ENCODE data around the gene SMAD3. TPM values are rescaled to one million over a fixed set of nuclear protein-coding genes. Genes with fewer than 3 reads are reported as not detected.

SMAD3 gene
- polyA plus RNA-seq, 1 donor = 29.7 TPM

DNA sequence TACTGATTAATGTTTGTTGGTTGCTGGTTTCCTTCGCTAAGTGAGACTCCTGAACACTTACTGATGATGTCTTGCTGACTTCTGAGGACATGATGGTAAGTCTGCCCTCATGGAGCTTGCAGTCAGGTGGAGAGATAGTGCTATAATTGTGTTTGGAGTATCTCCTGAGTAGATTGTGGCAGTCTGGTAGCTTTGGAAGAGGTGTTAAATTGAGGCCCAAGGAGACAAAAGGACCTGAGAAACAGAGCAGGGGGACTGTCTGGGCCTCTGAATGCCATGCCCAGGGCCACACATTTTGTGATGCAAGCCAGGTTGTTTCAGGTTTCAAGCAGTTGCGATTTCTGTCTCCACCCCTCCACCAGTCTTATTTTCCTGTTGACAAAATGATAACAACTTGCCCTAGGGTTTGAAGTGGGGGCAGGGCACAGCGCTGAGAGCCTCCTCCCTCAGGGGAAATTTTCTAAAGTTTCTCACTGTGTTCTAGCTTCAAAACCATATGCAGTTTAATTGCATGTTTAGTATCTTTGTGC, 16.7 kb downstream of the SMAD3 start:
- DNase-seq = no peak

GRCh38 chr15:67083135-67083762, 17.8 kb downstream of the SMAD3 start:
- no peak for DNase-seq

DNA sequence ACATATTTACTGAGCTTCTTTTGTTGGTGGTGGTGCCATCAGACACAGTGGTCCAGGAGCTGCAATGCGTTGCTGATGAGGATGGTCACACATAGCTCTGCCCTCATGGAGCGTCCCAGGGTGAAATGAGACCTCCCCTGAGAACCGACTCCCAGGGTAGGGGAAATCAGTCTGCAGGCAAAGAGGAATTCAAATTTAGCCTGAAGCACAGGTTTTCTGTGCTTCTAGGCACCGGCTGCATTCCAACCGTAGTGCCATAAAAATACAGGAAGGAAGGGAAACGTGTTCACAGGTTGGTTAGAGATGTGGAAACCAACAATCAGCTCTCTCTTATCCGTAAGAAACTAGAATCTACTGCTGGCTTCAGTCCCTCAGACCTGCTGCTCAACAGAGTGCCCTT, 19.2 kb downstream of the SMAD3 start:
- DNase-seq = no peak

DNA sequence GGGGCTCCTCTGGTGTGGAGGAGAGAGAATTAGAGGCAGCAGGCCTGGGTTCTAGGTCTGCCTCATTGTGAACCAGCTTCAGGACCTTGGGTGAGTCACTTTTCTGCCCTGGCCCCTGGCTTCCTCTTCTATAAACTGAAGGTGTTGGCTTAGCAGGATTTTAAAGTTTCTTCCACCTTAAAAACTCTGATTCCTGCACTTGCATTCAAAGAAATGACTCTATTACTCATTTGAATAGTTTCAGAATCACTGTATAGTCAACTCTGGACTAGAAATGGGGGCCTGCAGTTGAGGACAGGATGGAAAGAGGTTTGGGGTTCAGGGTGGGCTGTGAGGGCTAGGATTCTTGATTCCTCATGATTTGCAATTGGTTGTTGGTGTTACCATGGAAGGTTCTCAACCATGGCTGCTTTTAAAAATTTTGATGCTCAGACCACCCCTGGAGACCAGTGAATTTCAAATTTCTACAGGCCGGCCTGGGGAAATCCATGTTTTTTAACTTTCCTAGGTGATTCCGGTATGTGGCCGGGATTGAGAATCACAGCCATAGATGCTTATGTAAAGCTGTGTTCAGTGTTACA, 19.9 kb downstream of the SMAD3 start:
- DNase-seq = no peak

- no peak for DNase-seq
These were observed 20.6 kb downstream of the SMAD3 start for GRCh38 chr15:67085818-67086636.

- DNase-seq = no peak
These were observed 21.2 kb downstream of the SMAD3 start for GRCh38 chr15:67086637-67086914.

- no peak for DNase-seq
These were observed 22.2 kb downstream of the SMAD3 start for GRCh38 chr15:67087507-67088172.

DNA sequence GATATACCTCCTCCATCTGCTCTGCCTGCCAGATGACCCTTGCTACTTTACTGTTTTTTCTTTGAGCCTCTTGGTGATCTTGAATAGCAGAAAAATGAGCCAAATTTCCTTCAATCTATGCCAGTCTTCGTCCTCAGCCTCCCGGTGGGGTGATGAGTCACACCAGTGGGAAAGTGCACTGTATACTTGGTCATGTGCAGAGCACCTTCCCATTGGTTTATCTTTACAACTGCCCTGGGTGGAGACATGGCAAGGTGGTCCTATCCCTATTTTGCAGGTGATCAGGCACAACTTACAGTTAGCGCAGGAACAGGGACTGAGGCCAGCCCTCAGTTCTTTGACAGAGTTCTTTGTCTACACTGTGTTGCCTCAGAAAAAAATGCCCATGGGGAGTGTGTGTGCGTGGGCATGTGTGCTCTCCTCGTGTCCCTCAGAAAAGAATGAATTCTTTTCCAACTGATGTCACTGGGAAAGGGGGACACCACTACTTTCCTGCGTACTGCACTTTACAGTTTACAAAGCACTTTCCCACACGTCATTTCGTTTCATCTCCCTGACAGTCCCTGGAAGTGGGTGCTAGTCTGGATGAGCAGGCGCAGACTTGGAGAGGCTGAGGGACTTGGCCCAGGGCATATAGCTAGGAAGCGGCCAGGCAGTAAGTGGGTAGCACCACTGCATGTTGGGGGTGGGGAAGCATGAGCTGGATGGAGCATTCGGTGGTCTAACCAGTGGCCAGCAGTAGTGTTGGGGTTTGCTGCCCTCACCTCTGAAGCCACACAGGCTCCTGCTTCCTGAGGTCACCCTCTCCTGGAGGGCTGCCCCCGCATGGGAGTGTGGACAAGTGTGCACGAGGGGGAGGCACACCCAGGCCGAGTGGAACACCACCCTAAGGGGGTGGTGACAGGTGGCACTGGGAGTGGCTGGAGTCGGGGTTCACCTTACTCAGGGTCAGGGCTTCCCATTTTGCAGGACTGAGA, 24.1 kb downstream of the SMAD3 start:
- DNase-seq = no peak

- no peak for DNase-seq
These were observed 25.1 kb downstream of the SMAD3 start for GRCh38 chr15:67090297-67091070.

DNA sequence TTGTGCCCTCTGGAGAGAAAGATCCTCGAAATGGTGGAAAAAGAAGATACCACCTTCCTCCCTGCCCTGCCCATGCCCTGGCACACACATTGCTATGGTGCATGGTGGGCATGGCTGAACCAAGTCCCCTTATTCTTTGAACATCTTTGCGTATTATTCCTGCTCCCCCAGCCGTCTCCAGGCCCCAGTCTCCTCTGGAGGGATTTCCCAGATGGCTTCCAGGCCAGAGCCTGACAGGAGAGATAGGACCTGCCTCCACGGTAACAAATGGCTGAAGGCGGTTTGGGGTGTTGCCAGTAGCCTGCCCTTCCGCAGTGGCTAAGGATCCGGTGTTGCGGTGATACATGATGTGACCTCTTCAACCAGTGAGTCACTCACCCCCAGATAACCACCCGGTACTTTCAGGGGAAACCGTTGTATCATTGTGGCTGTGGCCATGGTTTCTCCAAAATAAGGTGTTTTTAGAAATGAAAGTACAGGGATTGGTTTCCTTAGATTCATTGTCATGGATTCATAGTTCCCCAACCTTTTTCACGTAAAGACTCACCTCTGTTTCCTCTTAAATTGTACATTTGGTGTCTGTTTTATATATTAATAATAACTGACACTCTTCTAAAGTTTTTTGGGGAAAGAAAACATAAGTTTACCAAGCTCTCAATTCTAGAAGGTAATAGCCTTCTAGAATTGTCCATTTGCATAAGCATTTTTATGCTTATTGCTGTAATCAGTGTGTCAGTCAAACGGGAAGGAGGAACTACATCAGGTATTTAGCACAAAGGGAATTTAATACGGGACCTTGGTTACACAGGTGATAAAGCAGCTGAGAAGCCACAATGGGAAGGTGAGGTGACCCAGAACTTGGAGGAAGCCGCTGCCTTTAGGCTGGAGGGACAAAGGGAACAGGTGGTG, 25.9 kb downstream of the SMAD3 start:
- no peak for DNase-seq

DNA sequence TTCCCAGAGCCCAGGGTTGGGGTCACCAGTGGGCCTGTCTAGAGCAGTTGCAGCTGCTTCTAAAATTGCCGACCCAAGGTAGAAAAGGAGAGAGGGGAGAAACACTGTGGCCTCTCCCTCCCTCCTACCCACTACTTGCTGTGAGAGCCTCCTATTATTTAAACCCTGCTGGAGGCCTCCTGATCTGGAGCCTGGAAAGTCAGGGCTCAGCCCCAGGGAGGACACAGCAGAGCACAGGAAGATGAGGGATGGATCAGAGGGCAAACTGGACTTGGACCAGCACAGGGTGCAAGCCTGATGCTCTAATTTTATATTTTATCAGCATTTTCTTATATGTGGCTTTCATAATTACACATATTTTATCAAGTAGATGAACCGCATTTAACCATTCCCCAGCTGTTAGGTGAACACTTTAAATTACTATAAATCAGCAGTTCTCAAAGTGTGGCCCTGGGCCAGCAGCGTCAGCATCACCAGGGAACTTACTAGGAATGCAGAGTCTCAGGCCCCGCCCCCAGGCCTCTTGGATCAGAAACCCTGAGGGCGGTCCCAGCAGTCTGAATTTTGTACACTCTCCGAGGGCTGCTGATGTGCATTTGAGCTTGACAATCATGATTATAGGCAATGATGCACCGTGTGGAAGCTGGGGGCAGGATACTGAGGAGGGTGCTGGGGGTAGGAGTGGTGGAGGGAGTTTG, 26.7 kb downstream of the SMAD3 start:
- DNase-seq = no peak

GRCh38 chr15:67092752-67093503, 27.5 kb downstream of the SMAD3 start:
- no peak for DNase-seq

GRCh38 chr15:67093504-67093862, 28.1 kb downstream of the SMAD3 start:
- no peak for DNase-seq

GRCh38 chr15:67094001-67094826, 28.8 kb downstream of the SMAD3 start:
- DNase-seq = no peak

DNA sequence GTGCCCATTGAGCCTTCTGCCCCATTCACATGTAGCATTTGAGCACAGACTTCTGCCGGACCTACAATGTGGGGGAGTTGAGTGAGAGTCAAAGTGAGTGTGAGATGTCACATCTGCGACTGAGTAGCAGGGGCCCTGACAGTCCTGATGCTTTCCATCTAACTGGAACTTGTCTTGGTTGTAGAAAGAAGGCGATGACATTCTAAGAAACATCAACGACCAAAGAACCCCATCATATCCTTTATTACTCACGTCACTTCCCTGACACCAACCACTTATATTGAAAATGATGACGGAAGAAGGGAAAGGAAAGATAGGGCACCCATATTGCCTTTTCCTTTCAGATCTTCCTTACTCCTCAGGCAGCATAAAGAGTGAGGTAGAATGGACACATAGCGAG, 30.5 kb downstream of the SMAD3 start:
- DNase-seq = no peak

- no peak for DNase-seq
These were observed 31.3 kb downstream of the SMAD3 start for GRCh38 chr15:67096546-67097294.

DNA sequence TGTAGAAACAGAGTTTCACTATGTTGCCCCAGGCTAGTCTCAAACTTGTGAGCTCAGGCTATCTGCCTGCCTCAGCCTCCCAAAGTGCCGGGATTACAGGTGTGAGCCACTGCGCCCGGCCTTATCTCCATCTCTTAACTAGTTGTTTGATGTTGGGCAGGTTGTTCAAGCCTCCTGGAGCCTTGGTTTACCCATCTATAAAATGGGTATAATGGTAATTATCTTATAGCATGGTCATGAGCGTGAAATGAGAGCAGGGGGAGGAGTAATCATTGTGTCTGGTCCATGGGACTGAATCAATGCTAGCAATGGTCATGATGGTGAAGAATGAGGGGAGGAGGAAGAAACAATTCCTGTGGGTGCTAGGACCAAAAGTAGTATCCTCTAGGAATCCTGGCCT, 32.0 kb downstream of the SMAD3 start:
- DNase-seq = no peak

All from hindlimb muscle (tissue), 1 donor.